GM20000 (cell line): ENCODE results near the gene NCF2.

Source experiments
- DNase-seq: peaks from one replicate; pipeline ENCODE4 v3.0.0; 2012; ENCODE audit warnings: low spot score
- CTCF ChIP-seq: IDR thresholded peaks from 2 replicates; pipeline ENCODE4 v1.5.1; 2012; ENCODE audit warnings: mild to moderate bottlenecking, control low read depth; ENCODE audit errors: extremely low read depth, missing control alignments

Gene NCF2

DNA sequence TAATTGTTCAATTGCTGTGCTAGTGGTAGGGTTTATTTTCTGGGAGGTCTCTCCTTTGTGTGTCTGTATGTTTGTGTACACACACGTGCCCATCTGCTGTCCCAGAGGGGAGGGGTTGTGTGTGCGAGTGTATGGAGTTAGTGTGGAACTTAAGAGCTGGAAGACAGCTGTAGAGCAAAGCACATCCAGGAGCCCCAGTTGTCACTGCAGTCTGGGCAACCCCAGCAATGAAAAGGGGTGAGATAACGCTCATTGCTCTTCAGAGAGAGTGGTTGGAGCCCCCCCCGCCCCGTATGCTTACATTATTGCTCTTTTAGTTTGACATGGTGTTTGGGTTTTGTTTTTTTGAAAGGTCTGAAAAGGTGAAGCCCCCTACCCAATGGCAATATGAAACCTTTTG is 36.9 kb downstream of the NCF2 start:
- DNase-seq: no peak

DNA sequence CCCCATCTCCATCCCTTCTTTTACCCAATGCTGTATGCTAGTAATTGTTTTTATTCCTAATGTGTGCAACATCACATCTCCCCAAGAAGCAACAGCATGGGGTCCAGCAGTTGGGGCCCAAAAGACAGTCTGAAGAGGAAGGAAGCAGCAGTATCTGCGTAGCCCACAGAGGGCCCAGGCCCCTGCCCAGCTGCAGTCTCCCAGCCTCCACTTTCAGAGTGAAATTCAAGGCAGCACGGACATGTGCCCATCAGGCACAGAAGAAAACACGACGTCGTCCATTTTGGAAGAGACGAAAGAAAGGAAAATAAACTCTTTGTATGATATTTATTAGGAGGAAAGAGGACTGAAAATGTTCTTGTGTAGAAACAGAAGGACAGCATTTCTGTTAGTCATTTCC is 37.4 kb downstream of the NCF2 start:
- no peak for DNase-seq
- no peak for TF ChIP-seq CTCF

More for the DNA sequence above, 36.9 kb downstream of the NCF2 start:
- TF ChIP-seq CTCF: no peak

DNA sequence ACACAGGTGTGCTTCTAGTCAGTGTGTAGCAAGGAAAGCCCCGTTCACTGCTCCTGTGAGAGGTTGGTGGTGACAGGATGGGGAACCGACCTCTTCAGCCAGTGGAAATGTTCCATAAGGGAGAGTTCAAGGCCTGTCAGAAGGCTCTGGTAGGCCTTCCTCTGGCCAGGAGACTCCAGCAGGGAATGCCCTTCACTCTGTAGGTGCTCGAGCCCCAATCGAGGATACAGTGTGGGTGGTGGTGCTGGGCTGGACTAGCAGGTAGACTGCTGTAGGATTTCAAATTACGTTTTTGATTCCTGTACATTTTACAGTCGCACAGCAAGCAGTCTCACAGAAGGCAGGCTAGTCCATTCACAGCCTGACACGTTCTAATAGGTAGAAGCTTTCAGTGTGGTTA is 37.8 kb downstream of the NCF2 start:
- no peak for DNase-seq
- TF ChIP-seq CTCF: no peak

DNA sequence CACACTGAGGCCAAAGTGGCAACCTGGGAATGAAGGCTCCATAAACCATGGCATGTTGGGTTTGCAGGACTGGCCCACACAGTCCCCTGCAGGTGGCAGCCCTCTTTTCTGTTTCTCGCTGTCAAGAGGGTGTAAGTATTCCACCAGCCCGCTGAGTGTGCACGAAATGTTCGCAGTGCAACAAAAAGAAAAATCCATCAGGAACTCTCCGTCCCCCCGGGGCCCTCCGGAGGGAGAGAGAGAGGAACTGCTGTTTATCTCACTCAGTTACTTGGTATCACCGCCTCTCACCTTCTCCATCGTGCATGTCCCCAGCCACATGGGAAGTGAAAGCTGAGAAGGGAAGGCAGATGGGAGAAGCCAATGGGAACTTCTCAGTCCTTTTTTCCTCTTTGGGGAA is 38.3 kb downstream of the NCF2 start:
- no peak for TF ChIP-seq CTCF
- DNase-seq: no peak

DNA sequence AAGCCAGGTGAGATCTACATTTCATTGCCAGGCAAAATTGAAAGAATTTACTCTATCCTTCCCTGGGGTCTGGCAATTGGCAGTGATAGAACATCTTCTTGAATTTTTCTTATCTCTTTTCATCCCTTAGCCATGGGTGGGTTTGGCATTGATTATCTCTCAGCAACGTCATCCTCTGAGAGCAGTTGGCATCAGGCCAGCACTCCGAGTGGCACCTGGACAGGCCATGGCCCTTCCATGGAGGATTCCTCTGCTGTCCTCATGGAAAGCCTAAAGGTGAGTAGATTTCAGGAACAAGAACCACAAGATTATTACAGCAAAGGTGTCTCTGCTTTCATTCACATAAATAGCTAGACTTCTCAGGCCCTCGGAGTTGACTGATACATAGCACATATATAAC is 39.3 kb downstream of the NCF2 start:
- TF ChIP-seq CTCF: no peak
- DNase-seq: no peak

GRCh38 chr1:183548116-183548515 is 42.1 kb downstream of the NCF2 start:
- TF ChIP-seq CTCF: no peak
- no peak for DNase-seq

DNA sequence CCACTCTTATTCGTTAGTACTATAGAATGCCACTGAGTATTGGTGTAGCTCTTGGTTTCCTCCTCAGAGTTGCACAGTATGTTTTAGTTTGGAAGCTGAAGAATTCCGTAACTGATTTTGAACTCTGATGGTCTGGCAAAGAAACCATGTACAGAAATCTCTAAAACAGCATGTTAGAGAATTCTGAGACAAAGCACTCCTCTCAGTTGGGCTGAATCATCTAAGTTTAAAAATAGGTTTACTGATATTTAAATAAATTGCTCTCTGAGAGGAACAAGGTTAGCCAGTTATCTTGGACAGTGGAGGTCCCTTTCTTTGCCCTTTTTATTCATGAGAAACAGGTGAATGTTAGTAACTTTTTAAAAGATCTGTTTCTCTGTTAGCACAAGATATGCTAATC is 43.8 kb downstream of the NCF2 start:
- no peak for TF ChIP-seq CTCF
- no peak for DNase-seq
